Neuronal stem cell (in vitro differentiated cells): ENCODE data around the gene MYO10.

Experiments used
- DNase-seq: peaks from one replicate; pipeline ENCODE4 v3.0.0-alpha.2; 2013; ENCODE audit warnings: low spot score
- H2AFZ ChIP-seq: one replicate; pipeline ENCODE4 v1.6.1; 2013; ENCODE audit warnings: mild to moderate bottlenecking, low read length, inconsistent platforms
- H2AK5ac ChIP-seq: 2 replicates; pipeline ENCODE4 v1.6.1; 2013; ENCODE audit warnings: low read depth, mild to moderate bottlenecking, inconsistent platforms, low read length, moderate library complexity, mixed read lengths
- H2BK120ac ChIP-seq: 2 replicates; pipeline ENCODE4 v1.6.1; 2013; ENCODE audit warnings: low read depth, mild to moderate bottlenecking, inconsistent platforms, low read length, moderate library complexity, mixed read lengths
- H2BK12ac ChIP-seq: one replicate; pipeline ENCODE4 v1.6.1; 2013; ENCODE audit warnings: low read length, inconsistent platforms
- H2BK15ac ChIP-seq: 2 replicates; pipeline ENCODE4 v1.6.1; 2013; ENCODE audit warnings: mild to moderate bottlenecking, low read length, inconsistent platforms, mixed read lengths
- H2BK5ac ChIP-seq: one replicate; pipeline ENCODE4 v1.6.1; 2013; ENCODE audit warnings: inconsistent platforms, mild to moderate bottlenecking, low read length, moderate library complexity
- H3K14ac ChIP-seq: one replicate; pipeline ENCODE4 v1.6.1; 2013; ENCODE audit warnings: low read length, inconsistent platforms
- H3K18ac ChIP-seq: 2 replicates; pipeline ENCODE4 v1.6.1; 2013; ENCODE audit warnings: low read length, inconsistent platforms
- H3K23ac ChIP-seq: 2 replicates; pipeline ENCODE4 v1.6.1; 2013; ENCODE audit warnings: low read depth, mild to moderate bottlenecking, mixed read lengths, low read length, inconsistent platforms; ENCODE audit not compliant: poor library complexity
- H3K27ac ChIP-seq: replicated peaks from 3 replicates; pipeline ENCODE4 v1.5.1; 2013; ENCODE audit warnings: low read length, inconsistent platforms
- H3K27me3 ChIP-seq, 3 experiments: 2 replicates each; pipeline ENCODE4 v1.6.1; 2013; ENCODE audit warnings: low read length in 3 of 3, mild to moderate bottlenecking in 2 of 3, inconsistent platforms in 1 of 3, low read depth in 1 of 3, mixed read lengths in 1 of 3, moderate library complexity in 1 of 3; ENCODE audit not compliant: control insufficient read depth in 3 of 3, insufficient read depth in 3 of 3
- H3K36me3 ChIP-seq, 2 donors: replicated peaks in 1 of 2; 2 replicates each; pipeline ENCODE4 v1.6.1; 2013; ENCODE audit warnings: low read length in 2 of 2; ENCODE audit not compliant: control insufficient read depth in 2 of 2, insufficient read depth in 2 of 2
- H3K4ac ChIP-seq: 2 replicates; pipeline ENCODE4 v1.6.1; 2013; ENCODE audit warnings: inconsistent platforms, mild to moderate bottlenecking, low read length, moderate library complexity
- H3K4me1 ChIP-seq, 2 donors: 1 replicate in 1 of 2; 2 replicates in 1 of 2; pipeline ENCODE4 v1.6.1; 2013; ENCODE audit warnings: low read length in 2 of 2, low read depth in 1 of 2; ENCODE audit not compliant: control insufficient read depth in 2 of 2, insufficient read depth in 1 of 2
- H3K4me2 ChIP-seq: one replicate; pipeline ENCODE4 v1.6.1; 2013; ENCODE audit warnings: mild to moderate bottlenecking, low read length, inconsistent platforms; ENCODE audit not compliant: insufficient read depth, poor library complexity, severe bottlenecking
- H3K4me3 ChIP-seq, 2 donors: 2 replicates each; pipeline ENCODE4 v1.5.1; 2013; ENCODE audit warnings: low read length in 2 of 2, mild to moderate bottlenecking in 2 of 2, inconsistent platforms in 1 of 2, moderate library complexity in 1 of 2
- H3K79me1 ChIP-seq: one replicate; pipeline ENCODE4 v1.6.1; 2013; ENCODE audit warnings: low read depth, mild to moderate bottlenecking, inconsistent platforms, low read length, moderate library complexity
- H3K9ac ChIP-seq: one replicate; pipeline ENCODE4 v1.6.1; 2013; ENCODE audit warnings: mild to moderate bottlenecking, low read depth, low read length, inconsistent platforms; ENCODE audit not compliant: poor library complexity
- H3K9me3 ChIP-seq, 2 donors: replicated peaks in 1 of 2; 2 replicates each; pipeline versions ENCODE3 to v1.6.1; 2013; ENCODE audit warnings: low read length in 2 of 2, mild to moderate bottlenecking in 2 of 2, inconsistent platforms in 1 of 2, low read depth in 1 of 2, mixed read lengths in 1 of 2, moderate library complexity in 1 of 2; ENCODE audit not compliant: control insufficient read depth in 2 of 2, insufficient read depth in 1 of 2
- H4K8ac ChIP-seq: one replicate; pipeline ENCODE4 v1.6.1; 2013; ENCODE audit warnings: low read depth, mild to moderate bottlenecking, inconsistent platforms, low read length, moderate library complexity
- H4K91ac ChIP-seq: one replicate; pipeline ENCODE4 v1.6.1; 2013; ENCODE audit warnings: low read length, low read depth, mild to moderate bottlenecking, inconsistent platforms; ENCODE audit not compliant: poor library complexity
- WGBS, 2 donors: extraction: QIAGEN DNeasy Blood & Tissue Kit; methylation state at CpG; one replicate each; pipeline ENCODE4 v1.1.7; 2013; ENCODE audit warnings: missing lambda C conversion rate in 2 of 2, mixed read lengths in 1 of 2; ENCODE audit not compliant: insufficient read length in 2 of 2, insufficient replicate concordance in 1 of 2; ENCODE audit errors: extremely low coverage in 2 of 2; 5-methylcytosine and 5-hydroxymethylcytosine counted together

The MYO10 gene

GRCh38 chr5:16666883-16667398 lies 269.1 kb downstream of the MYO10 start:
- Histone ChIP-seq H3K18ac (no peak overlapping the region), H3K36me3 (peaks cover 49 to 85% of the 10 kb centered on the region in 2 donors), H4K91ac (no peak overlapping the region), H3K27me3 (no peaks in the 10 kb centered on the region), H3K4ac (no peak overlapping the region), H2AK5ac (no peak overlapping the region), H3K23ac (no peak overlapping the region), H4K8ac (no peak overlapping the region), H3K4me3 (no peak overlapping the region), H3K9ac (no peak overlapping the region), H3K4me2 (no peak overlapping the region), H2AFZ (no peak overlapping the region), H2BK5ac (no peak overlapping the region), H3K27ac (no peak overlapping the region), H2BK12ac (no peak overlapping the region), H3K4me1 (no peaks in the 10 kb centered on the region), H2BK120ac (no peak overlapping the region), H3K14ac (no peak overlapping the region), H3K79me1 (peaks cover 2% of the 10 kb centered on the region), H3K9me3 (no peaks in the 10 kb centered on the region), H2BK15ac (no peak overlapping the region)
- no peak for DNase-seq
- no CpG with 5 or more reads among the region's 11 CpGs for WGBS, 2 donors

DNA sequence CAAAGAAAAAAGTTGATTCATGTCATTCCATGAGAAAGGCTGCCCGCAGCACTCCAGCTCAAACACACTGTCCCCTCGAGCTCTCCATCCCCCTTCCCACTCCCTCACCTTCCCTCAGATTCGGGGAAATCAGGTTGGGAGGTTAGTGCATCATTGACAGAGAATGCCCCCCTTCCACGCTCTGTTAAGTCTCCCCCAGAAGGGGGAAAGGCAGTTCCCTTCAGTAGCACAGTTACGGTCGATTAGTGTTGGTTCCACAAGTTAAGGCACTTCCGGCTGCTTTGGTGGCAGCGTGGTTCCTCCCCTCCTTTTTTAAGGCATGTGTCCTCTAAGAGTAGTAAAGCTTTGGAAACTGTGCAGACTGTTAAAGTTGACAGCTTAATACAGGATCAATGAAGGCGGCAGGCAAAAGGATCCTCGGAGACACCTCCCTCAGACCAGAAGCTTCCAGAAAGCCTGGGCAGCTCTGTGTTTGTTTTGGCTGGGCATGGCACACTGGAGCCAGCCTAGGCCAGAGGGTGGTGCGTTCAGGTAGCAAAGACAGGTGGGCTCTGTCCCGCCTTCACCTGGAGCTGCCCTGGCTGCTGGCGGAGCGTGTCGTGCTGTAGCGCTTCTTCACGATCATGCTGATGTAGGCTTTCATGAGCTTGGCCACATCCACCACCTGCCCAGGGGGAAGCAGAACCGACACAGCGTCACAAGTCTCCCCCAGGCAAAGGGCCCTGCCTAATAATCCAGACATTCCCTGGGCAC lies 269.8 kb downstream of the MYO10 start:
- WGBS, 2 donors: no CpG with 5 or more reads among the region's 19 CpGs

DNA sequence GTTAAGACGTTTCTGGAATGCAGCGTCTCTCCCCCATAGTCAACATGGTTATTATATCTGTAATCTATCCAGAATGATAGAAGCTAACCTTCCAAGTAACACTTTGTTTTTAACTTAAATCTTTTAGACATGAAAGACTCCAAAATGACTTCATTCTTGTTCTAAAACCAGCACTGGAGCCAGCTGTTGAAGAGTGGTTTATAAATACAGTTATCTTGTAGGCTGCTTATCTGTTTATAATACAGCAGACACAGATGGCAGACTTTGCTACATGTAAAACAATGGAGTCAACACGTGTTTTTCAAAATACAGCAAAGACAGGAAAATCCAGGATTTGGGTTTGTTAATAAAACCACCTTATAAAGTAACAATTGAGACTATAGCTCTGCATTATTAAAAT lies 270.5 kb downstream of the MYO10 start:
- DNase-seq: no peak
- Histone ChIP-seq H2AK5ac (no peak overlapping the region), H2AFZ (no peak overlapping the region), H2BK120ac (no peak overlapping the region), H3K14ac (no peak overlapping the region), H3K4ac (no peak overlapping the region), H3K23ac (no peak overlapping the region), H3K18ac (no peak overlapping the region), H3K9ac (no peak overlapping the region), H3K9me3 (no peaks in the 10 kb centered on the region), H4K8ac (no peak overlapping the region), H2BK15ac (no peak overlapping the region), H3K79me1 (peaks cover 2% of the 10 kb centered on the region), H3K4me1 (no peaks in the 10 kb centered on the region), H3K4me3 (no peak overlapping the region), H3K36me3 (peaks cover 39 to 72% of the 10 kb centered on the region in 2 donors), H2BK5ac (no peak overlapping the region), H3K27ac (no peak overlapping the region), H3K27me3 (no peaks in the 10 kb centered on the region), H3K4me2 (no peak overlapping the region), H2BK12ac (no peak overlapping the region), H4K91ac (no peak overlapping the region)
- no CpG with 5 or more reads among the region's 3 CpGs for WGBS, 2 donors

More for the DNA sequence above, 269.8 kb downstream of the MYO10 start:
- no peak overlapping the region for H3K14ac ChIP-seq
- H2BK120ac ChIP-seq: no peak overlapping the region
- no peak for DNase-seq
- H2AK5ac ChIP-seq: no peak overlapping the region
- H3K4ac ChIP-seq: no peak overlapping the region
- no peak overlapping the region for H3K23ac ChIP-seq
- no peak overlapping the region for H2BK5ac ChIP-seq
- peaks cover 2% of the 10 kb centered on the region for H3K79me1 ChIP-seq
- no peak overlapping the region for H4K8ac ChIP-seq
- H3K27ac ChIP-seq: no peak overlapping the region
- peaks cover 45 to 79% of the 10 kb centered on the region in 2 donors for H3K36me3 ChIP-seq
- H3K9me3 ChIP-seq: no peaks in the 10 kb centered on the region
- H3K4me3 ChIP-seq: no peak overlapping the region
- H3K4me2 ChIP-seq: no peak overlapping the region
- H3K27me3 ChIP-seq: no peaks in the 10 kb centered on the region
- no peak overlapping the region for H2BK15ac ChIP-seq
- H4K91ac ChIP-seq: no peak overlapping the region
- no peak overlapping the region for H3K18ac ChIP-seq
- no peaks in the 10 kb centered on the region for H3K4me1 ChIP-seq
- H3K9ac ChIP-seq: peak overlapping the region; percentile 7
- H2AFZ ChIP-seq: no peak overlapping the region
- H2BK12ac ChIP-seq: no peak overlapping the region

DNA sequence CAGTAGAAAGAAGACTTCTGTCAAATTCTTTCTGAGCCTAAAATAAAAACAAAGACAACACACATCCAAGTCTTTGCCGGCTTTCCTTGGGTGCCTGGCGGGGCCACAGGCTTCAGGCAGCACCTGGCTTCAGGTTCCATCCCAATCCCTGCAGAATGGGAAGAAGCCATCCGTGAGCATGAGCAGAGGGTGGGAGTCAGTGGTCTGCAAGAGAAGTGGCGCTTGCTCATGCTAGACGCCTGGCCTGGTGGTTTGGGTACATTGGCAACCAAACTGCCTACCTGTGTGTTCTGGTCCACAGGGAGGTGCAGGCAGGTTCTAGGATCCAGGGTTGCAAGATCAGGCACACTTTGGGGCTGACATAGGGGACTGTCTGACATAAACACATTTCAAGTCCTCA lies 271.7 kb downstream of the MYO10 start:
- Histone ChIP-seq H3K4me3 (no peak overlapping the region), H2BK5ac (no peak overlapping the region), H2AK5ac (no peak overlapping the region), H3K18ac (no peak overlapping the region), H4K8ac (peak overlapping the region; percentile 1), H3K36me3 (peaks cover 34 to 60% of the 10 kb centered on the region in 2 donors), H3K4ac (no peak overlapping the region), H3K4me1 (no peaks in the 10 kb centered on the region), H2BK12ac (no peak overlapping the region), H3K79me1 (peaks cover 2% of the 10 kb centered on the region), H2BK120ac (no peak overlapping the region), H3K9ac (no peak overlapping the region), H3K27ac (no peak overlapping the region), H4K91ac (no peak overlapping the region), H3K4me2 (no peak overlapping the region), H2AFZ (no peak overlapping the region), H2BK15ac (no peak overlapping the region), H3K23ac (no peak overlapping the region), H3K27me3 (no peaks in the 10 kb centered on the region), H3K14ac (no peak overlapping the region), H3K9me3 (no peaks in the 10 kb centered on the region)
- WGBS, 2 donors: no CpG with 5 or more reads among the region's 5 CpGs
- no peak for DNase-seq
